Naive thymus-derived CD4-positive, alpha-beta T cell (primary cell): ENCODE measurements around the gene TRMT11. TPM values are rescaled to one million over a fixed set of nuclear protein-coding genes. Genes with fewer than 3 reads are reported as not detected.
"Not testable (repeated sequence)": the region's sequence is repeated elsewhere in the genome, so short reads cannot be mapped to it uniquely, and the experiment has no call there.

Source experiments
- ATAC-seq: fragments of 150-1000 bp; cut with Tn5 transposase; 2 replicates; pipeline ENCODE4 v1.10.0; 2021; ENCODE audit warnings: mild to moderate bottlenecking, moderate library complexity
- CTCF ChIA-PET: fragments of 350-600 bp; sonication (Branson Sonifier 250); formaldehyde crosslinking; loops from one replicate; lab custom pipeline; 2021; ENCODE audit warnings: antibody characterized with exemption; lab: Charles Lee
- POLR2A ChIA-PET: fragments of 350-600 bp; sonication (Branson Sonifier 250); formaldehyde crosslinking; loops from one replicate; lab custom pipeline; 2021; ENCODE audit warnings: antibody characterized with exemption, inconsistent platforms; lab: Charles Lee
- DNase-seq, 9 donors: peaks; one replicate each; pipeline versions ENCODE4 v3.0.0 to v3.0.0-alpha.2; 2020 to 2022; ENCODE audit warnings: mixed read lengths in 1 of 9
- H3K27ac ChIP-seq: one replicate; pipeline ENCODE4 v1.7.0; 2013; ENCODE audit warnings: mild to moderate bottlenecking, low read depth, low read length, moderate library complexity
- H3K27me3 ChIP-seq, 2 donors: one replicate each; pipeline ENCODE4 v1.7.0; 2013; ENCODE audit warnings: low read length in 2 of 2, mild to moderate bottlenecking in 2 of 2, moderate library complexity in 2 of 2; ENCODE audit not compliant: control insufficient read depth in 2 of 2, insufficient read depth in 2 of 2
- H3K36me3 ChIP-seq, 3 experiments: 1 replicate in 2 of 3; 2 replicates in 1 of 3; pipeline ENCODE4 v1.7.0; 2013; ENCODE audit warnings: low read length in 3 of 3, mild to moderate bottlenecking in 3 of 3, moderate library complexity in 1 of 3; ENCODE audit not compliant: insufficient read depth in 3 of 3, control insufficient read depth in 2 of 3
- H3K4me1 ChIP-seq, 2 donors: one replicate each; pipeline ENCODE4 v1.7.0; 2013; ENCODE audit warnings: low read length in 2 of 2, mild to moderate bottlenecking in 2 of 2, moderate library complexity in 1 of 2; ENCODE audit not compliant: control insufficient read depth in 2 of 2, insufficient read depth in 2 of 2
- H3K4me3 ChIP-seq: 2 replicates; pipeline ENCODE4 v1.7.0; 2013; ENCODE audit warnings: mild to moderate bottlenecking, low read length
- H3K9me3 ChIP-seq, 3 experiments: 1 replicate in 2 of 3; 2 replicates in 1 of 3; pipeline ENCODE4 v1.7.0; 2013; ENCODE audit warnings: low read length in 3 of 3; ENCODE audit not compliant: control insufficient read depth in 2 of 3
- H3K27ac Mint-ChIP-seq, 9 donors: one replicate each; pipeline ENCODE4 v1.8.0; 2020 to 2022; ENCODE audit warnings: mixed read lengths in 9 of 9, mild to moderate bottlenecking in 8 of 9, moderate library complexity in 5 of 9, inconsistent platforms in 2 of 9
- H3K27me3 Mint-ChIP-seq, 5 donors: one replicate each; pipeline ENCODE4 v1.8.0; 2021 to 2022; ENCODE audit warnings: mixed read lengths in 5 of 5, mild to moderate bottlenecking in 1 of 5
- H3K36me3 Mint-ChIP-seq, 5 donors: one replicate each; pipeline ENCODE4 v1.8.0; 2020 to 2022; ENCODE audit warnings: mixed read lengths in 5 of 5, mild to moderate bottlenecking in 3 of 5, inconsistent platforms in 1 of 5
- H3K4me1 Mint-ChIP-seq, 7 donors: one replicate each; pipeline ENCODE4 v1.8.0; 2020 to 2022; ENCODE audit warnings: mixed read lengths in 7 of 7, mild to moderate bottlenecking in 3 of 7, inconsistent platforms in 1 of 7
- H3K4me3 Mint-ChIP-seq, 10 donors: one replicate each; pipeline ENCODE4 v1.8.0; 2020 to 2022; ENCODE audit warnings: mild to moderate bottlenecking in 10 of 10, mixed read lengths in 10 of 10, moderate library complexity in 6 of 10, inconsistent platforms in 2 of 10
- H3K9me3 Mint-ChIP-seq, 11 donors: one replicate each; pipeline ENCODE4 v1.8.0; 2020 to 2022; ENCODE audit warnings: mixed read lengths in 11 of 11, mild to moderate bottlenecking in 4 of 11, inconsistent platforms in 1 of 11, moderate library complexity in 1 of 11
- intact Hi-C, 2 donors: fragments of 100-400 bp; cut with micrococcal nuclease; formaldehyde crosslinking; loops; one replicate each; pipeline ENCODE4 v1.15.1; 2023
- polyA plus RNA-seq, 2 donors: library from polyadenylated mRNA; unstranded; fragments of 300-500 nt; fragmentation: Illumina TruSeq; gene quantifications; one replicate each; pipeline ENCODE4 v1.2.3, GENCODE V29; 2021
- total RNA-seq, 6 experiments: library from RNA in 5 of 6; stranded (reverse) in 5 of 6; gene quantifications; 1 replicate in 5 of 6; 2 replicates in 1 of 6; pipeline ENCODE4 v1.2.3 and lab custom pipeline; 2021 to 2026

Gene TRMT11
- total and polyA plus RNA-seq, 7 experiments from 2014 or later: 12.4 to 34.1 (median 17.0) TPM

GRCh38 chr6:126056355-126057004, 70.1 kb downstream of the TRMT11 start:
- H3K36me3 ChIP-seq: peaks cover 0 to 3% (median 0%) of the 10 kb centered on the region in 3 experiments
- no peak overlapping the region for H3K4me3 ChIP-seq
- Mint-ChIP-seq H3K4me1 (peaks cover 0 to 7% (median 0%) of the 10 kb centered on the region in 7 donors), H3K4me3 (no peak overlapping the region), H3K9me3 (peaks cover 0 to 2% (median 0%) of the 10 kb centered on the region in 11 donors), H3K27ac (no peak overlapping the region), H3K36me3 (peaks cover 1 to 50% (median 24%) of the 10 kb centered on the region in 5 donors), H3K27me3 (no peaks in the 10 kb centered on the region)
- ChIA-PET POLR2A (no interaction called here), CTCF (no interaction called here)
- H3K9me3 ChIP-seq: no peaks in the 10 kb centered on the region
- no peak overlapping the region for H3K27ac ChIP-seq
- H3K4me1 ChIP-seq: no peaks in the 10 kb centered on the region
- no peak for ATAC-seq
- H3K27me3 ChIP-seq: no peaks in the 10 kb centered on the region
- intact Hi-C loops: no loop called here
- no peak for DNase-seq

GRCh38 chr6:126058085-126058484, 71.7 kb downstream of the TRMT11 start:
- peaks cover 0 to 48% (median 23%) of the 10 kb centered on the region in 5 donors for H3K36me3 Mint-ChIP-seq
- H3K27me3 ChIP-seq, H3K4me3 Mint-ChIP-seq, intact Hi-C loops, H3K4me1 Mint-ChIP-seq, H3K27ac Mint-ChIP-seq, H3K4me1 ChIP-seq, H3K9me3 Mint-ChIP-seq, CTCF ChIA-PET, H3K9me3 ChIP-seq, H3K4me3 ChIP-seq, H3K27me3 Mint-ChIP-seq, DNase-seq, H3K27ac ChIP-seq, H3K36me3 ChIP-seq, ATAC-seq: not testable (repeated sequence)
- POLR2A ChIA-PET: interaction anchor here (0.6 kb wide), 1 partner anchor 16 kb away, joined by 3 read pairs; no protein-coding TSS in a partner anchor

GRCh38 chr6:126060400-126060799, 74.1 kb downstream of the TRMT11 start:
- H3K4me1 ChIP-seq: no peaks in the 10 kb centered on the region
- H3K27ac Mint-ChIP-seq: no peak overlapping the region
- no peaks in the 10 kb centered on the region for H3K27me3 ChIP-seq
- intact Hi-C loops: no loop called here
- peaks cover 0 to 2% (median 0%) of the 10 kb centered on the region in 11 donors for H3K9me3 Mint-ChIP-seq
- no peaks in the 10 kb centered on the region for H3K9me3 ChIP-seq
- ChIA-PET POLR2A (no interaction called here), CTCF (no interaction called here)
- DNase-seq: no peak
- H3K36me3 ChIP-seq: no peaks in the 10 kb centered on the region
- no peak overlapping the region for H3K27ac ChIP-seq
- no peak overlapping the region for H3K4me3 ChIP-seq
- peaks cover 0 to 7% (median 0%) of the 10 kb centered on the region in 7 donors for H3K4me1 Mint-ChIP-seq
- no peak overlapping the region for H3K4me3 Mint-ChIP-seq
- no peak for ATAC-seq
- H3K36me3 Mint-ChIP-seq: peaks cover 7 to 64% (median 27%) of the 10 kb centered on the region in 5 donors
- no peaks in the 10 kb centered on the region for H3K27me3 Mint-ChIP-seq

GRCh38 chr6:126063512-126064146, 77.3 kb downstream of the TRMT11 start:
- no peak overlapping the region for H3K27ac ChIP-seq
- ATAC-seq (no peak), DNase-seq (no peak)
- Mint-ChIP-seq H3K27me3 (no peaks in the 10 kb centered on the region), H3K36me3 (peaks cover 6 to 72% (median 32%) of the 10 kb centered on the region in 5 donors), H3K9me3 (peaks cover 0 to 12% (median 0%) of the 10 kb centered on the region in 11 donors), H3K4me3 (no peak overlapping the region), H3K27ac (no peak overlapping the region), H3K4me1 (peaks cover 0 to 7% (median 0%) of the 10 kb centered on the region in 7 donors)
- ChIA-PET POLR2A (no interaction called here), CTCF (no interaction called here)
- no peaks in the 10 kb centered on the region for H3K4me1 ChIP-seq
- H3K9me3 ChIP-seq: no peaks in the 10 kb centered on the region
- intact Hi-C loops: no loop called here
- no peaks in the 10 kb centered on the region for H3K36me3 ChIP-seq
- no peak overlapping the region for H3K4me3 ChIP-seq
- no peaks in the 10 kb centered on the region for H3K27me3 ChIP-seq

- Histone ChIP-seq H3K4me1 (no peaks in the 10 kb centered on the region), H3K9me3 (no peaks in the 10 kb centered on the region), H3K27me3 (no peaks in the 10 kb centered on the region), H3K36me3 (no peaks in the 10 kb centered on the region), H3K27ac (no peak overlapping the region), H3K4me3 (no peak overlapping the region)
- ATAC-seq (no peak), DNase-seq (no peak)
- no peaks in the 10 kb centered on the region for H3K27me3 Mint-ChIP-seq
- POLR2A ChIA-PET: no interaction called here
- no peak overlapping the region for H3K27ac Mint-ChIP-seq
- peaks cover 0 to 12% (median 0%) of the 10 kb centered on the region in 11 donors for H3K9me3 Mint-ChIP-seq
- H3K36me3 Mint-ChIP-seq: peaks cover 2 to 73% (median 28%) of the 10 kb centered on the region in 5 donors
- CTCF ChIA-PET: interaction anchor here (1.1 kb wide), 1 partner anchor 20 kb away, joined by 3 read pairs; no protein-coding TSS in a partner anchor
- H3K4me3 Mint-ChIP-seq: no peak overlapping the region
- intact Hi-C loops: no loop called here
- peaks cover 0 to 7% (median 0%) of the 10 kb centered on the region in 7 donors for H3K4me1 Mint-ChIP-seq
Measured at GRCh38 chr6:126064257-126064747, 78.0 kb downstream of the TRMT11 start.

- ATAC-seq (no peak), DNase-seq (no peak)
- Mint-ChIP-seq H3K4me1 (peaks cover 0 to 7% (median 0%) of the 10 kb centered on the region in 7 donors), H3K27me3 (no peaks in the 10 kb centered on the region), H3K36me3 (peaks cover 0 to 71% (median 28%) of the 10 kb centered on the region in 5 donors), H3K4me3 (no peak overlapping the region), H3K27ac (no peak overlapping the region), H3K9me3 (peaks cover 0 to 12% (median 0%) of the 10 kb centered on the region in 11 donors)
- no peaks in the 10 kb centered on the region for H3K27me3 ChIP-seq
- H3K36me3 ChIP-seq: no peaks in the 10 kb centered on the region
- POLR2A ChIA-PET: no interaction called here
- H3K4me1 ChIP-seq: no peaks in the 10 kb centered on the region
- intact Hi-C loops: no loop called here
- H3K27ac ChIP-seq: no peak overlapping the region
- CTCF ChIA-PET: interaction anchor here (1.1 kb wide), 1 partner anchor 19 kb away, joined by 3 read pairs; no protein-coding TSS in a partner anchor
- no peaks in the 10 kb centered on the region for H3K9me3 ChIP-seq
- no peak overlapping the region for H3K4me3 ChIP-seq
Measured at GRCh38 chr6:126064748-126065401, 78.5 kb downstream of the TRMT11 start.
